ENCODE data around the gene ZBTB20. TPM values are rescaled to one million over a fixed set of nuclear protein-coding genes. Genes with fewer than 3 reads are reported as not detected.

The ZBTB20 gene
- total RNA-seq, 1 donor from 2014 or later: 23.5 TPM

DNA sequence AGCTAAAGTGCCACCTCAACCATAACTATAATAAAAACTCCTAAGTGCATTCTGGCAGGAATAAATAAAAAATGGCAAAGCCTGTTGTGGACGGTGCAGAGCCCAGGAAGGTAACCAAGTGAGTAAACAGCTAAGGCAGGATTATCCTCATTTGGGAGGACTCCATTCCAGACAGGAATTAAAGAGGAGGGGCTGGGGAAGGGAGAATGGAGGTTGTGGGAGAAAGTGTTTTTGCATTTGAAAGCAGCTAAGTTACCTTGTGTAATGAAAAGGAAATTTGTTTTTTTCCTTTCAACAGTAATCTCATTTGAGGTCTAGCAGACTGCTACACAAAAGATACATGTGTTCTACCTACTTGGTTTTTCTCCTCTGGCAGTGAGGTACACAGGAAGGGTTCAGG is 604.7 kb downstream of the ZBTB20 start:
- no peak overlapping the region for H3K4me3 ChIP-seq (ENCODE audit: low read length in 3 of 3)
- no peak overlapping the region for H3K27ac ChIP-seq (ENCODE audit: low read depth, low read length)
- H3K27me3 ChIP-seq (ENCODE audit: control insufficient read depth in 3 of 3, insufficient read depth in 3 of 3, low read length in 3 of 3): no peaks in the 10 kb centered on the region
- no peak overlapping the region for H3K9ac ChIP-seq (ENCODE audit: low read depth in 1 of 3, low read length in 3 of 3)
- no peaks in the 10 kb centered on the region for H3K9me3 ChIP-seq (ENCODE audit: control insufficient read depth in 3 of 3, low read length in 3 of 3)
- H3K4me1 ChIP-seq (ENCODE audit: control insufficient read depth in 3 of 3, insufficient read depth in 3 of 3, low read length in 3 of 3): no peaks in the 10 kb centered on the region
- H3K36me3 ChIP-seq (ENCODE audit: control insufficient read depth in 3 of 3, insufficient read depth in 3 of 3, low read length in 3 of 3): no peaks in the 10 kb centered on the region

DNA sequence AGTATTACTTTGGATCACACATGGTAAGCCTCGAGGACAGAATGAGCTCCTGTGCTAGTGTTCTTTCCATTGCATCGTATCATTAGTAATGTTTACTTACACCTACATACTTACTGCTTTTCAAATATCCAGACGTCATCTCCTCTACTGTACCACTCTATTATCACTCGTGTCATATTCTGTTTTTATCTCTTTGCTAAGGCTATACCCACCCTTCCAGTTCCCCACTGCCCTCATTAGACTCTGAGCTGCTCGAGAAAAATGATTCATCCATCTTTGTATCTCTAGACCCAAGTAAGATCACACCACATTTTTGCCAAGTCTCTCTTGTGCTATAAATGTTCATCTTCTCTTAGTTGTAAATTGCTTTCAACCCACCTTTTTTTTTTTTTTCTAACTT is 607.6 kb downstream of the ZBTB20 start:
- no peak overlapping the region for H3K4me3 ChIP-seq (ENCODE audit: low read length in 3 of 3)
- H3K9me3 ChIP-seq (ENCODE audit: control insufficient read depth in 3 of 3, low read length in 3 of 3): no peaks in the 10 kb centered on the region
- H3K36me3 ChIP-seq (ENCODE audit: control insufficient read depth in 3 of 3, insufficient read depth in 3 of 3, low read length in 3 of 3): no peaks in the 10 kb centered on the region
- no peak overlapping the region for H3K27ac ChIP-seq (ENCODE audit: low read depth, low read length)
- no peaks in the 10 kb centered on the region for H3K4me1 ChIP-seq (ENCODE audit: control insufficient read depth in 3 of 3, insufficient read depth in 3 of 3, low read length in 3 of 3)
- no peak overlapping the region for H3K9ac ChIP-seq (ENCODE audit: low read depth in 1 of 3, low read length in 3 of 3)
- H3K27me3 ChIP-seq (ENCODE audit: control insufficient read depth in 3 of 3, insufficient read depth in 3 of 3, low read length in 3 of 3): no peaks in the 10 kb centered on the region

GRCh38 chr3:114538211-114538610 is 608.9 kb downstream of the ZBTB20 start:
- Histone ChIP-seq H3K27ac (ENCODE audit: low read depth, low read length) (no peak overlapping the region), H3K9me3 (ENCODE audit: control insufficient read depth in 3 of 3, low read length in 3 of 3) (no peaks in the 10 kb centered on the region), H3K27me3 (ENCODE audit: control insufficient read depth in 3 of 3, insufficient read depth in 3 of 3, low read length in 3 of 3) (no peaks in the 10 kb centered on the region), H3K9ac (ENCODE audit: low read depth in 1 of 3, low read length in 3 of 3) (no peak overlapping the region), H3K36me3 (ENCODE audit: control insufficient read depth in 3 of 3, insufficient read depth in 3 of 3, low read length in 3 of 3) (no peaks in the 10 kb centered on the region), H3K4me1 (ENCODE audit: control insufficient read depth in 3 of 3, insufficient read depth in 3 of 3, low read length in 3 of 3) (no peaks in the 10 kb centered on the region), H3K4me3 (ENCODE audit: low read length in 3 of 3) (no peak overlapping the region)

- Histone ChIP-seq H3K27ac (ENCODE audit: low read depth, low read length) (no peak overlapping the region), H3K9me3 (ENCODE audit: control insufficient read depth in 3 of 3, low read length in 3 of 3) (no peaks in the 10 kb centered on the region), H3K4me3 (ENCODE audit: low read length in 3 of 3) (no peak overlapping the region)
Observed at GRCh38 chr3:114528517-114528916, 618.6 kb downstream of the ZBTB20 start.

GRCh38 chr3:114527036-114527644 is 619.9 kb downstream of the ZBTB20 start:
- H3K4me1 ChIP-seq (ENCODE audit: control insufficient read depth in 3 of 3, insufficient read depth in 3 of 3, low read length in 3 of 3): peaks cover 0 to 5% (median 0%) of the 10 kb centered on the region in 3 donors
- H3K4me3 ChIP-seq (ENCODE audit: low read length in 3 of 3): no peak overlapping the region
- H3K9me3 ChIP-seq (ENCODE audit: control insufficient read depth in 3 of 3, low read length in 3 of 3): no peaks in the 10 kb centered on the region
- peaks cover 0 to 4% (median 1%) of the 10 kb centered on the region in 3 donors for H3K36me3 ChIP-seq (ENCODE audit: control insufficient read depth in 3 of 3, insufficient read depth in 3 of 3, low read length in 3 of 3)
- no peaks in the 10 kb centered on the region for H3K27me3 ChIP-seq (ENCODE audit: control insufficient read depth in 3 of 3, insufficient read depth in 3 of 3, low read length in 3 of 3)
- H3K9ac ChIP-seq (ENCODE audit: low read depth in 1 of 3, low read length in 3 of 3): no peak overlapping the region
- no peak overlapping the region for H3K27ac ChIP-seq (ENCODE audit: low read depth, low read length)

More at GRCh38 chr3:114528517-114528916, 618.6 kb downstream of the ZBTB20 start:
- Histone ChIP-seq H3K9ac (ENCODE audit: low read depth in 1 of 3, low read length in 3 of 3) (no peak overlapping the region), H3K36me3 (ENCODE audit: control insufficient read depth in 3 of 3, insufficient read depth in 3 of 3, low read length in 3 of 3) (peaks cover 0 to 5% (median 4%) of the 10 kb centered on the region in 3 donors), H3K4me1 (ENCODE audit: control insufficient read depth in 3 of 3, insufficient read depth in 3 of 3, low read length in 3 of 3) (peaks cover 0 to 5% (median 0%) of the 10 kb centered on the region in 3 donors), H3K27me3 (ENCODE audit: control insufficient read depth in 3 of 3, insufficient read depth in 3 of 3, low read length in 3 of 3) (no peaks in the 10 kb centered on the region)

DNA sequence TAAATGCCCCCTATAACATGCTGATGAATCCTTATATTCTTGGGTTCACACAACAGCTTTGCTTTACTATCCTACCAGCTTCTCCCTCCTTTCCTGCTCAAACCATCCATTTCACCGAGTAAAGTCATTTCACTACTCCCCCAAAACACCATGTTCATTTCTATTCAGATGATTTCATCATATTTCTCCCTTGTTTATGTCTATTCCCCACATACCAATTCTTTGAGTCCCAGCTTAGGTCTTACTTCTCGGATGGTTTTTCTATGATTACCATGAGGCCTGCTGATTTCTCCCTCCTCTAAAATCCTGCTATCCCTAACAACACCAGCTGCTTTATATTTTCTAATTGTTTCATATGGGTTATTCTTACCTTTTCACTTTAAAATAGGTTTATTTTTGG is 621.8 kb downstream of the ZBTB20 start:
- no peaks in the 10 kb centered on the region for H3K27me3 ChIP-seq (ENCODE audit: control insufficient read depth in 3 of 3, insufficient read depth in 3 of 3, low read length in 3 of 3)
- H3K9me3 ChIP-seq (ENCODE audit: control insufficient read depth in 3 of 3, low read length in 3 of 3): no peaks in the 10 kb centered on the region
- peaks cover 0 to 5% (median 0%) of the 10 kb centered on the region in 3 donors for H3K4me1 ChIP-seq (ENCODE audit: control insufficient read depth in 3 of 3, insufficient read depth in 3 of 3, low read length in 3 of 3)
- no peak overlapping the region for H3K27ac ChIP-seq (ENCODE audit: low read depth, low read length)
- no peak overlapping the region for H3K9ac ChIP-seq (ENCODE audit: low read depth in 1 of 3, low read length in 3 of 3)
- no peak overlapping the region for H3K4me3 ChIP-seq (ENCODE audit: low read length in 3 of 3)
- H3K36me3 ChIP-seq (ENCODE audit: control insufficient read depth in 3 of 3, insufficient read depth in 3 of 3, low read length in 3 of 3): no peaks in the 10 kb centered on the region

GRCh38 chr3:114519415-114519814 is 627.7 kb downstream of the ZBTB20 start:
- H3K9ac ChIP-seq (ENCODE audit: low read depth in 1 of 3, low read length in 3 of 3): no peak overlapping the region

DNA sequence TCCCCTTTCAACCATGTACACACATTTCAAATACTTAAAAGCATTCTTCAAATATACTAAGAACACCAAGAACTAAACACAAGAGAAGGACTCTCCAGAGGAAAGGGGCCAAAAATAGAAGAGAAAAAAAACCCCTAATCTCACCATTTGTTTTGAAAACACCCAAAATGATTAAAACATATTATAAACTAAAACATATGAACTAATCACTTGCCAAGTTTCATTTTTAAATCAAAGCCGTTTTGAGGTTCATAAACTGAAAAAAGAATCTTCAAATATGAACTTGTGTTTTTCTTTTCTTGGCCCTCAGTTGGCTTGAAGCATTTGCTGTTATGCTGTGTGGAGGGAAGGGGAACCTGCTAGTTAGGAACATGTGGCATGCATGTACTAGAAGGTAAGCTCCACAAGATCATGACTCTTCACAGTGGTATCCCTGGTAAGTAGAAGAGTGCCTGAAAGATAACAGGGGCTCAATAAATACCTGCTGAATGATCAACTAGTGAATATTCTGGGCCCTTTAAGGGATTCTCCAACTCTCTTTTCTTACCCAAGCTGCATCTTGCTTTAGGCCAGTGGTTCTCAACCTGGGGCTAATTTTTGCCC is 628.8 kb downstream of the ZBTB20 start:
- H3K4me1 ChIP-seq (ENCODE audit: control insufficient read depth in 3 of 3, insufficient read depth in 3 of 3, low read length in 3 of 3): peaks cover 7 to 17% (median 10%) of the 10 kb centered on the region in 3 donors
- H3K36me3 ChIP-seq (ENCODE audit: control insufficient read depth in 3 of 3, insufficient read depth in 3 of 3, low read length in 3 of 3): no peaks in the 10 kb centered on the region
- H3K4me3 ChIP-seq (ENCODE audit: low read length in 3 of 3): no peak overlapping the region
- no peak overlapping the region for H3K9ac ChIP-seq (ENCODE audit: low read depth in 1 of 3, low read length in 3 of 3)
- no peaks in the 10 kb centered on the region for H3K9me3 ChIP-seq (ENCODE audit: control insufficient read depth in 3 of 3, low read length in 3 of 3)
- H3K27me3 ChIP-seq (ENCODE audit: control insufficient read depth in 3 of 3, insufficient read depth in 3 of 3, low read length in 3 of 3): no peaks in the 10 kb centered on the region
- H3K27ac ChIP-seq (ENCODE audit: low read depth, low read length): no peak overlapping the region

More at GRCh38 chr3:114519415-114519814, 627.7 kb downstream of the ZBTB20 start:
- no peaks in the 10 kb centered on the region for H3K9me3 ChIP-seq (ENCODE audit: control insufficient read depth in 3 of 3, low read length in 3 of 3)
- H3K4me1 ChIP-seq (ENCODE audit: control insufficient read depth in 3 of 3, insufficient read depth in 3 of 3, low read length in 3 of 3): peaks cover 7 to 17% (median 10%) of the 10 kb centered on the region in 3 donors
- no peaks in the 10 kb centered on the region for H3K27me3 ChIP-seq (ENCODE audit: control insufficient read depth in 3 of 3, insufficient read depth in 3 of 3, low read length in 3 of 3)
- no peak overlapping the region for H3K4me3 ChIP-seq (ENCODE audit: low read length in 3 of 3)
- H3K36me3 ChIP-seq (ENCODE audit: control insufficient read depth in 3 of 3, insufficient read depth in 3 of 3, low read length in 3 of 3): no peaks in the 10 kb centered on the region
- no peak overlapping the region for H3K27ac ChIP-seq (ENCODE audit: low read depth, low read length)

DNA sequence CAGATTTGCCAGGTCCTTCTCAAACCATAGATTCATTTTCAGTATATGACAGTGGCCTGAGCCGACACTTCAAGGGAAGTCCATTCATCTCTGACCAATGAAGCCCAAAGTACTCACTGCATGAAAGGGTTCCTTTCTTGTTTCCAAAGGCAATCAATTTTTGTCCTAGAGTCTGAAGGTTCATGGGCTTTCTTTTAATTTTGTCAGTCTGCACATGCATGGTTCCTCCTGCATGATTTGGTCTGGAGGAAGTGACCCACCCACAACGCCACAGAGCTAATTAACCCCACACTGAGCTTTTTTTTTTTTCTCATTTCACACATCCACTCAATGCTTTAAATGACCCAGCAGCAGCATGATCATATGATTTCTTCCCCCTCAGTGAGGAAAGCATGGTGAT is 636.9 kb downstream of the ZBTB20 start:
- no peak overlapping the region for H3K27ac ChIP-seq (ENCODE audit: low read depth, low read length)
- peaks cover 18 to 27% (median 19%) of the 10 kb centered on the region in 3 donors for H3K4me1 ChIP-seq (ENCODE audit: control insufficient read depth in 3 of 3, insufficient read depth in 3 of 3, low read length in 3 of 3)
- no peaks in the 10 kb centered on the region for H3K36me3 ChIP-seq (ENCODE audit: control insufficient read depth in 3 of 3, insufficient read depth in 3 of 3, low read length in 3 of 3)
- H3K9ac ChIP-seq (ENCODE audit: low read depth in 1 of 3, low read length in 3 of 3): no peak overlapping the region
- no peaks in the 10 kb centered on the region for H3K27me3 ChIP-seq (ENCODE audit: control insufficient read depth in 3 of 3, insufficient read depth in 3 of 3, low read length in 3 of 3)
- H3K4me3 ChIP-seq (ENCODE audit: low read length in 3 of 3): no peak overlapping the region
- H3K9me3 ChIP-seq (ENCODE audit: control insufficient read depth in 3 of 3, low read length in 3 of 3): no peaks in the 10 kb centered on the region

DNA sequence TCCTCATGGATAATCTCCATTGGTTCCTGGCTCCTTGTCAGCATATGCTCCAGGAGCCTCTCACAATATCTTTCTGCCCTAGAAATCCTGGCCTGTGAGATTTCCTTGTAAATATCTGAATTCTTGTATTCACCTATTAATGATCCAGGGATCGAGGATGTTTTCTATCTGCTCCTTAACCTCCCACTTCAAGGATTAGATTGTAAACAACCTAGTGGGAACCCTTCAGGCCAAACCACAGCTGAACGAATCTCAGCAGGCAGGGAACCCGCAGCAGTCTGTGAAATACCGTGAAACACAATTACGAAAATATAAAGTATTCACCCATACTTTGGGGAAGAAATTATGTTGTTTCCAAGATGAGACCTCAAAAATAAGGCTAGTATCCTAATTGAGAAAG is 637.3 kb downstream of the ZBTB20 start:
- Histone ChIP-seq H3K9ac (ENCODE audit: low read depth in 1 of 3, low read length in 3 of 3) (no peak overlapping the region), H3K36me3 (ENCODE audit: control insufficient read depth in 3 of 3, insufficient read depth in 3 of 3, low read length in 3 of 3) (no peaks in the 10 kb centered on the region), H3K9me3 (ENCODE audit: control insufficient read depth in 3 of 3, low read length in 3 of 3) (no peaks in the 10 kb centered on the region), H3K4me1 (ENCODE audit: control insufficient read depth in 3 of 3, insufficient read depth in 3 of 3, low read length in 3 of 3) (peaks cover 23 to 32% (median 23%) of the 10 kb centered on the region in 3 donors), H3K4me3 (ENCODE audit: low read length in 3 of 3) (no peak overlapping the region), H3K27ac (ENCODE audit: low read depth, low read length) (no peak overlapping the region), H3K27me3 (ENCODE audit: control insufficient read depth in 3 of 3, insufficient read depth in 3 of 3, low read length in 3 of 3) (no peaks in the 10 kb centered on the region)
